Activated T-helper 1 cell treated with Interleukin-2 at 50 U/mL for 16 hours (primary cell): Measurements from ENCODE around the gene KBTBD13.
"Not testable (repeated sequence)": the region's sequence is repeated elsewhere in the genome, so short reads cannot be mapped to it uniquely, and the experiment has no call there.

Source experiments
- DNase-seq: peaks from one replicate; pipeline ENCODE4 v3.0.0-alpha.2; 2020; ENCODE audit warnings: low read depth

Gene KBTBD13

GRCh38 chr15:65076486-65077290, at the start of gene KBTBD13:
TSS of gene KBTBD13 (plus strand) at chr15:65076746. CDS start at chr15:65076816, 70 bp downstream.
- no peak for DNase-seq

GRCh38 chr15:65026756-65027155, 49.8 kb upstream of the KBTBD13 start:
- no peak for DNase-seq

- DNase-seq: no peak
These were observed 49.0 kb upstream of the KBTBD13 start for GRCh38 chr15:65027593-65027992.

- no peak for DNase-seq
These were observed 48.2 kb upstream of the KBTBD13 start for GRCh38 chr15:65028338-65028737.

- DNase-seq: peak; percentile 86
These were observed 47.4 kb upstream of the KBTBD13 start, which contains the start of gene MTFMT for GRCh38 chr15:65028921-65029735. TSS of gene MTFMT (minus strand) at chr15:65029639. CDS start at chr15:65029613, 26 bp downstream.

GRCh38 chr15:65029736-65030208, 46.8 kb upstream of the KBTBD13 start:
- DNase-seq: no peak

- DNase-seq: no peak
These were observed 43.6 kb upstream of the KBTBD13 start for GRCh38 chr15:65032801-65033537.

- no peak for DNase-seq
These were observed 42.8 kb upstream of the KBTBD13 start for GRCh38 chr15:65033659-65034269.

GRCh38 chr15:65034719-65035118, 41.8 kb upstream of the KBTBD13 start:
- no peak for DNase-seq

GRCh38 chr15:65037309-65037708, 39.2 kb upstream of the KBTBD13 start:
- DNase-seq: no peak

- no peak for DNase-seq
These were observed 38.1 kb upstream of the KBTBD13 start for GRCh38 chr15:65038428-65038827.

GRCh38 chr15:65038836-65039235, 37.7 kb upstream of the KBTBD13 start:
- no peak for DNase-seq

- no peak for DNase-seq
These were observed 36.1 kb upstream of the KBTBD13 start for GRCh38 chr15:65040461-65040860.

- no peak for DNase-seq
These were observed 34.8 kb upstream of the KBTBD13 start for GRCh38 chr15:65041787-65042186.

GRCh38 chr15:65042776-65043327, 33.7 kb upstream of the KBTBD13 start:
- no peak for DNase-seq

- not testable (repeated sequence) for DNase-seq
These were observed 32.3 kb upstream of the KBTBD13 start for GRCh38 chr15:65044218-65044617.

- DNase-seq: no peak
These were observed 31.6 kb upstream of the KBTBD13 start, which contains the start of gene SLC51B for GRCh38 chr15:65044724-65045481. TSS of gene SLC51B (plus strand) at chr15:65045387. CDS start at chr15:65050005, 4,618 bp downstream.

GRCh38 chr15:65048241-65048640, 28.3 kb upstream of the KBTBD13 start:
- DNase-seq: no peak

- peak; percentile 61 for DNase-seq
These were observed 27.1 kb upstream of the KBTBD13 start for GRCh38 chr15:65049418-65049840.

GRCh38 chr15:65050270-65050669, 26.3 kb upstream of the KBTBD13 start:
- no peak for DNase-seq
